GM12874 (cell line): ENCODE data around the gene MYOZ2.

Experiments used
- CTCF ChIP-seq: IDR thresholded peaks from 2 replicates; pipeline ENCODE4 v1.5.1; 2011; ENCODE audit warnings: low read depth, mild to moderate bottlenecking, control low read depth, low read length, moderate library complexity; ENCODE audit not compliant: insufficient read depth

Gene MYOZ2

GRCh38 chr4:119149110-119149509, 13.5 kb downstream of the MYOZ2 start:
- TF ChIP-seq CTCF = no peak

GRCh38 chr4:119151161-119151560, 15.5 kb downstream of the MYOZ2 start:
- no peak for TF ChIP-seq CTCF

- no peak for TF ChIP-seq CTCF
These were observed 17.1 kb downstream of the MYOZ2 start for GRCh38 chr4:119152741-119153140.

- TF ChIP-seq CTCF = no peak
These were observed 26.5 kb downstream of the MYOZ2 start for GRCh38 chr4:119162174-119162573.

GRCh38 chr4:119165767-119166166, 30.1 kb downstream of the MYOZ2 start:
- TF ChIP-seq CTCF = no peak

- TF ChIP-seq CTCF = no peak
These were observed 34.6 kb downstream of the MYOZ2 start for GRCh38 chr4:119170195-119170594.

- no peak for TF ChIP-seq CTCF
These were observed 36.6 kb downstream of the MYOZ2 start for GRCh38 chr4:119172223-119172622.

- no peak for TF ChIP-seq CTCF
These were observed 43.4 kb downstream of the MYOZ2 start for GRCh38 chr4:119179011-119179410.
